SU-DHL-6 (cell line): ENCODE data around the gene C1orf116.

Source experiments
- H2AFZ ChIP-seq: fragments of 200-600 bp; sonication (generic); 2 replicates; pipeline ENCODE4 v1.6.1; 2014; ENCODE audit warnings: low read depth, mild to moderate bottlenecking, moderate library complexity, mixed read lengths, antibody characterized with exemption, low read length; ENCODE audit not compliant: severe bottlenecking
- H3F3A ChIP-seq: fragments of 200-600 bp; shearing (Covaris generic); 2 replicates; pipeline ENCODE4 v1.6.0; 2016; ENCODE audit warnings: antibody characterized with exemption, mild to moderate bottlenecking; ENCODE audit not compliant: insufficient read depth
- H3K27ac ChIP-seq: fragments of 200-600 bp; sonication (generic); 2 replicates; pipeline ENCODE4 v1.5.1; 2016; ENCODE audit warnings: low read depth, mild to moderate bottlenecking, low read length, moderate library complexity, mixed read lengths
- H3K27me3 ChIP-seq: fragments of 200-600 bp; sonication (generic), shearing (Covaris generic); 2 replicates; pipeline ENCODE4 v1.6.0; 2014; ENCODE audit warnings: mild to moderate bottlenecking, low read length
- H3K36me3 ChIP-seq: fragments of 200-600 bp; sonication (generic); 2 replicates; pipeline ENCODE4 v1.6.1; 2014; ENCODE audit warnings: mild to moderate bottlenecking, low read length, mixed read lengths
- H3K4me2 ChIP-seq: fragments of 300-600, 200-600 bp; shearing (Covaris generic), sonication (generic); 2 replicates; pipeline ENCODE4 v1.6.0; 2014; ENCODE audit warnings: low read length, low read depth, mild to moderate bottlenecking; ENCODE audit not compliant: poor library complexity, severe bottlenecking
- H3K4me3 ChIP-seq: fragments of 200-600 bp; sonication (generic); 2 replicates; pipeline ENCODE4 v1.5.1; 2014; ENCODE audit warnings: antibody characterized with exemption, low read length, mild to moderate bottlenecking, mixed read lengths; ENCODE audit not compliant: insufficient read depth, poor library complexity, severe bottlenecking
- H3K79me2 ChIP-seq: fragments of 200-600 bp; sonication (generic); 2 replicates; pipeline ENCODE4 v1.6.1; 2014; ENCODE audit warnings: mild to moderate bottlenecking, low read length, moderate library complexity; ENCODE audit not compliant: insufficient read depth
- H3K9ac ChIP-seq: fragments of 200-600 bp; sonication (generic); 2 replicates; pipeline ENCODE4 v1.7.0; 2014; ENCODE audit warnings: mild to moderate bottlenecking, low read length
- H3K9me2 ChIP-seq: fragments of 200-600 bp; sonication (generic); replicated peaks from 2 replicates; pipeline ENCODE4 v1.6.1; 2014; ENCODE audit warnings: low read length; ENCODE audit not compliant: insufficient read depth
- H3K9me3 ChIP-seq: fragments of 200-600 bp; sonication (generic); 2 replicates; pipeline ENCODE4 v1.6.1; 2014; ENCODE audit warnings: low read length, mixed read lengths; ENCODE audit not compliant: insufficient read depth
- H4K20me1 ChIP-seq: fragments of 200-600 bp; sonication (generic); 2 replicates; pipeline ENCODE4 v1.6.1; 2014; ENCODE audit warnings: low read depth, mild to moderate bottlenecking, antibody characterized with exemption, low read length, moderate library complexity, mixed read lengths
- CTCF ChIP-seq: fragments of 200-600 bp; sonication (generic); IDR thresholded peaks from one replicate; pipeline ENCODE4 v1.5.1; 2017; ENCODE audit warnings: antibody characterized with exemption, mild to moderate bottlenecking, low read length, moderate library complexity; ENCODE audit not compliant: insufficient read depth, poor library complexity, severe bottlenecking
- EZH2phosphoT487 ChIP-seq: fragments of 200-600 bp; sonication (generic), shearing (Covaris generic); conservative IDR thresholded peaks from 2 replicates; pipeline ENCODE4 v1.6.1; 2018; ENCODE audit warnings: mild to moderate bottlenecking, antibody characterized with exemption, low read length, moderate library complexity, mixed read lengths

The C1orf116 gene

GRCh38 chr1:207055386-207056001, 22.9 kb upstream of the C1orf116 start:
- Histone ChIP-seq H3K79me2 (no peaks in the 10 kb centered on the region), H3K4me2 (no peak overlapping the region), H3K36me3 (no peaks in the 10 kb centered on the region), H3K9me2 (no peaks in the 10 kb centered on the region), H3K27ac (no peak overlapping the region), H3K27me3 (no peaks in the 10 kb centered on the region), H3K9me3 (no peaks in the 10 kb centered on the region), H3K9ac (no peak overlapping the region), H2AFZ (no peak overlapping the region), H3F3A (0 out of 2 replicates have a peak, but pooled peaks cover 3% of the 10 kb centered on the region), H3K4me3 (no peak overlapping the region), H4K20me1 (no peaks in the 10 kb centered on the region)
- TF ChIP-seq EZH2phosphoT487: no peak
- TF ChIP-seq CTCF: no peak

GRCh38 chr1:207054491-207054890, 21.9 kb upstream of the C1orf116 start:
- Histone ChIP-seq H3F3A (0 out of 2 replicates have a peak, but pooled peaks cover 3% of the 10 kb centered on the region), H2AFZ (no peak overlapping the region)

GRCh38 chr1:207052911-207053769, 20.6 kb upstream of the C1orf116 start, which contains the start of gene PFKFB2:
Gene PFKFB2 (plus strand): TSS chr1:207053275. CDS start chr1:207054718, 1,443 bp downstream.
- no peaks in the 10 kb centered on the region for H3K9me3 ChIP-seq
- H3K9ac ChIP-seq: peak within 1 kb of the TSS; percentile 36
- H3K4me2 ChIP-seq: peak within 1 kb of the TSS; percentile 57
- H3K4me3 ChIP-seq: peak within 1 kb of the TSS; percentile 55
- no peaks in the 10 kb centered on the region for H3K79me2 ChIP-seq
- H3F3A ChIP-seq: 0 out of 2 replicates have a peak, but pooled peaks cover 3% of the 10 kb centered on the region
- no peaks in the 10 kb centered on the region for H3K36me3 ChIP-seq
- peak within 1 kb of the TSS; percentile 84 for H2AFZ ChIP-seq
- TF ChIP-seq CTCF: no peak
- no peak for TF ChIP-seq EZH2phosphoT487
- H3K27me3 ChIP-seq: no peaks in the 10 kb centered on the region
- H3K27ac ChIP-seq: no peak within 1 kb of the TSS
- no peaks in the 10 kb centered on the region for H4K20me1 ChIP-seq
- no peaks in the 10 kb centered on the region for H3K9me2 ChIP-seq

More at GRCh38 chr1:207054491-207054890, 21.9 kb upstream of the C1orf116 start:
- no peaks in the 10 kb centered on the region for H3K36me3 ChIP-seq
- H3K27me3 ChIP-seq: no peaks in the 10 kb centered on the region
- H3K9ac ChIP-seq: no peak overlapping the region
- no peak overlapping the region for H3K4me2 ChIP-seq
- H3K27ac ChIP-seq: no peak overlapping the region
- H3K4me3 ChIP-seq: no peak overlapping the region
- TF ChIP-seq CTCF (no peak), EZH2phosphoT487 (no peak)
- H3K9me3 ChIP-seq: no peaks in the 10 kb centered on the region
- H4K20me1 ChIP-seq: no peaks in the 10 kb centered on the region
- H3K9me2 ChIP-seq: no peaks in the 10 kb centered on the region
- no peaks in the 10 kb centered on the region for H3K79me2 ChIP-seq
